Transverse colon (tissue), 4 donors: ENCODE data around the gene OR10A2. TPM values are rescaled to one million over a fixed set of nuclear protein-coding genes. Genes with fewer than 3 reads are reported as not detected.
"Not testable (repeated sequence)": the region's sequence is repeated elsewhere in the genome, so short reads cannot be mapped to it uniquely, and the experiment has no call there.

Source experiments
- DNase-seq: peaks from one replicate; pipeline ENCODE4 v3.0.0-alpha.2; 2019
- H3K27ac ChIP-seq, 4 donors: fragments of 200-600 bp; sonication (generic); 2 replicates each; pipeline ENCODE4 v1.5.1; 2016 to 2018; ENCODE audit warnings: inconsistent platforms in 4 of 4
- H3K27me3 ChIP-seq: fragments of 200-600 bp; sonication (generic); 2 replicates; pipeline ENCODE4 v1.5.1; 2017; ENCODE audit warnings: inconsistent platforms
- H3K36me3 ChIP-seq, 4 donors: fragments of 200-600 bp; sonication (generic); 2 replicates each; pipeline ENCODE4 v1.5.1; 2017 to 2019; ENCODE audit warnings: inconsistent platforms in 4 of 4
- H3K4me1 ChIP-seq, 4 donors: fragments of 200-600 bp; sonication (generic); 2 replicates each; pipeline ENCODE4 v1.5.1; 2017 to 2020; ENCODE audit warnings: inconsistent platforms in 4 of 4
- H3K4me3 ChIP-seq, 4 donors: fragments of 200-600 bp; sonication (generic); 1 replicate in 1 of 4; 2 replicates in 3 of 4; pipeline versions ENCODE4 v1.5.1 to v1.6.1; 2017 to 2019; ENCODE audit warnings: inconsistent platforms in 4 of 4
- H3K9me3 ChIP-seq, 2 donors: fragments of 200-600 bp; sonication (generic); 2 replicates each; pipeline ENCODE4 v1.5.1; 2017 to 2019; ENCODE audit warnings: inconsistent platforms in 2 of 2
- CTCF ChIP-seq, 5 experiments: fragments of 200-600 bp in 3 of 5; fragments of 450-650 bp in 2 of 5; sonication (generic) in 3 of 5; IDR thresholded peaks; 1 replicate in 2 of 5; 2 replicates in 3 of 5; pipeline ENCODE4 v1.5.1; 2016 to 2017; ENCODE audit warnings: antibody characterized with exemption in 5 of 5, inconsistent platforms in 3 of 5, mild to moderate bottlenecking in 2 of 5, moderate library complexity in 1 of 5
- EP300 ChIP-seq: sonication (generic); formaldehyde crosslinking; IDR thresholded peaks from one replicate; pipeline ENCODE4 v1.6.1; 2017; ENCODE audit warnings: antibody characterized with exemption, low read depth
- POLR2A ChIP-seq: fragments of 450-650 bp; IDR thresholded peaks from one replicate; pipeline ENCODE4 v1.6.1; 2016; ENCODE audit warnings: antibody characterized with exemption, mild to moderate bottlenecking, moderate library complexity
- POLR2AphosphoS5 ChIP-seq, 3 donors: sonication (generic); formaldehyde crosslinking; IDR thresholded peaks; one replicate each; pipeline ENCODE4 v1.6.1; 2016; ENCODE audit warnings: antibody characterized with exemption in 3 of 3
- WGBS, 2 donors: methylation state at CpG; one replicate each; pipeline ENCODE4 v1.1.5; 2018; ENCODE audit warnings: low coverage in 1 of 2; 5-methylcytosine and 5-hydroxymethylcytosine counted together
- in situ Hi-C, 4 donors: fragments of 200-750 bp; cut with MboI; loops; one replicate each; pipeline versions ENCODE4 v1.15.0 to v1.15.1; 2017; ENCODE audit warnings: low sequenced_read_pairs in 3 of 4, low pct_ligation_motif_present in 1 of 4, low pct_unique_long_range_greater_than_20kb in 1 of 4
- intact Hi-C: fragments of 100-400 bp; cut with DNase I; formaldehyde crosslinking; loops from one replicate; pipeline ENCODE4 v1.15.1; 2023; ENCODE audit warnings: low total_unique reads
- total RNA-seq, 4 donors: library from RNA; depleted of rRNA; stranded (reverse); fragments of >200 nt; gene quantifications; one replicate each; pipeline ENCODE4 v1.1.0, GENCODE V29; 2016

OR10A2 gene
- total RNA-seq, 4 donors from 2014 or later, result not detected

GRCh38 chr11:6845383-6845782, 17.5 kb upstream of the OR10A2 start, which contains the start of gene OR10A5:
Gene OR10A5, plus strand, starts transcription at chr11:6845683. Its CDS starts 0 bp downstream, at chr11:6845683.
- in situ Hi-C loops (no loop called here), intact Hi-C loops (no loop called here)
- Histone ChIP-seq H3K27ac (no peak within 1 kb of the TSS), H3K27me3 (no peaks in the 10 kb centered on the region), H3K4me3 (no peak within 1 kb of the TSS), H3K36me3 (no peaks in the 10 kb centered on the region), H3K9me3 (no peaks in the 10 kb centered on the region), H3K4me1 (no peaks in the 10 kb centered on the region)
- TF ChIP-seq POLR2A (no peak), POLR2AphosphoS5 (IDR thresholded peaks at IDR 0.05) (no peak), CTCF (IDR thresholded peaks at IDR 0.05) (no peak), EP300 (no peak)
- no peak for DNase-seq
- WGBS, 2 donors, result 70 to 79% methylated on average over 3 of the region's 3 CpGs

- H3K36me3 ChIP-seq, result no peaks in the 10 kb centered on the region
- H3K4me3 ChIP-seq, result no peak overlapping the region
- WGBS, 2 donors, result 85 to 93% methylated on average over 2 of the region's 2 CpGs
- no peak for TF ChIP-seq POLR2A
- TF ChIP-seq CTCF (IDR thresholded peaks at IDR 0.05), result no peak
- no peak for TF ChIP-seq EP300
- TF ChIP-seq POLR2AphosphoS5 (IDR thresholded peaks at IDR 0.05), result no peak
- peaks cover 0 to 8% of the 10 kb centered on the region in 2 donors for H3K9me3 ChIP-seq
- intact Hi-C loops (no loop called here), in situ Hi-C loops (no loop called here)
- DNase-seq, result no peak
- no peak overlapping the region for H3K27ac ChIP-seq
- no peaks in the 10 kb centered on the region for H3K27me3 ChIP-seq
- H3K4me1 ChIP-seq, result no peaks in the 10 kb centered on the region
These were observed 12.3 kb upstream of the OR10A2 start for GRCh38 chr11:6850526-6850925.

- H3K4me3 ChIP-seq, DNase-seq, H3K36me3 ChIP-seq, in situ Hi-C loops, H3K9me3 ChIP-seq, H3K27ac ChIP-seq, H3K4me1 ChIP-seq, H3K27me3 ChIP-seq, intact Hi-C loops: not testable (repeated sequence)
- whole genome bisulfite sequencing, 2 donors, result 89 to 94% methylated on average over 5 to 6 of the region's 6 CpGs
These were observed 8.1 kb upstream of the OR10A2 start for GRCh38 chr11:6854801-6855200.

- no peak for DNase-seq
- 56% methylated on average over 1 of the region's 1 CpG; no CpG with 5 or more reads in 1 of the 2 donors for WGBS, 2 donors
- TF ChIP-seq POLR2AphosphoS5 (IDR thresholded peaks at IDR 0.05) (no peak), POLR2A (no peak), CTCF (IDR thresholded peaks at IDR 0.05) (no peak), EP300 (no peak)
- Histone ChIP-seq H3K4me1 (no peaks in the 10 kb centered on the region), H3K4me3 (no peak overlapping the region), H3K27me3 (no peaks in the 10 kb centered on the region), H3K36me3 (no peaks in the 10 kb centered on the region), H3K9me3 (peaks cover 0 to 8% of the 10 kb centered on the region in 2 donors), H3K27ac (no peak overlapping the region)
- intact Hi-C loops (no loop called here), in situ Hi-C loops (no loop called here)
These were observed 6.8 kb upstream of the OR10A2 start for GRCh38 chr11:6855971-6856541.

- Histone ChIP-seq H3K27me3 (no peaks in the 10 kb centered on the region), H3K9me3 (peaks cover 0 to 8% of the 10 kb centered on the region in 2 donors), H3K4me3 (no peak overlapping the region), H3K36me3 (no peaks in the 10 kb centered on the region), H3K27ac (no peak overlapping the region), H3K4me1 (no peaks in the 10 kb centered on the region)
- no peak for DNase-seq
- in situ Hi-C loops, result no loop called here
- TF ChIP-seq EP300, result no peak
- TF ChIP-seq CTCF (IDR thresholded peaks at IDR 0.05), result no peak
- TF ChIP-seq POLR2AphosphoS5 (IDR thresholded peaks at IDR 0.05), result no peak
- no peak for TF ChIP-seq POLR2A
- WGBS, 2 donors, result 30 to 46% methylated on average over 2 to 3 of the region's 3 CpGs
- intact Hi-C loops, result no loop called here
These were observed 6.0 kb upstream of the OR10A2 start for GRCh38 chr11:6856871-6857270.
